HepG2 (cell line): ENCODE results near the gene TPM1. TPM values are rescaled to one million over a fixed set of nuclear protein-coding genes. Genes with fewer than 3 reads are reported as not detected.

Experiments used
- ATAC-seq: fragments of 200-7000 bp; cut with Tn5 transposase; 3 replicates; pipeline ENCODE4 v1.9.1; 2020; ENCODE audit warnings: mild to moderate bottlenecking, moderate library complexity
- BruUV-seq: library from RNA; stranded (reverse); fragments of 400-500 nt; replicated peaks from 2 replicates; lab custom pipeline; 2021; lab: Mats Ljungman, UMichigan
- CTCF ChIA-PET: fragments of 300-600 bp; formaldehyde crosslinking; extraction: SDS; loops from one replicate; lab custom pipeline; 2021; ENCODE audit warnings: low total read pairs, inconsistent platforms, low intra/inter-chr PET ratio; lab: Yijun Ruan, JAX
- POLR2A ChIA-PET: fragments of 350-600 bp; sonication (Branson Sonifier 250); formaldehyde crosslinking; loops from one replicate; lab custom pipeline; 2020; ENCODE audit warnings: antibody characterized with exemption, inconsistent platforms; lab: Yijun Ruan, JAX
- DNase-seq: peaks from one replicate; pipeline ENCODE4 v3.0.0-alpha.2; 2015; ENCODE audit warnings: low spot score
- FAIRE-seq: peaks from 3 replicates; lab custom pipeline; 2011; peaks lifted over from hg19 to GRCh38; lab: Jason Lieb, UNC
- H2AFZ ChIP-seq: one replicate; pipeline ENCODE4 v1.6.1; 2011; ENCODE audit warnings: low read length, inconsistent platforms
- H3K27ac ChIP-seq: fragments of 300-600 bp; 3 replicates; pipeline ENCODE4 v1.8.0; 2011; ENCODE audit warnings: mixed run types, mild to moderate bottlenecking, mixed read lengths, low read length, inconsistent platforms; ENCODE audit not compliant: insufficient read depth; ENCODE audit errors: extremely low read length
- H3K27me3 ChIP-seq, 2 experiments: fragments of 200-600 bp in 1 of 2; 2 replicates in 1 of 2; 3 replicates in 1 of 2; pipeline versions ENCODE4 v1.6.0 to v1.8.0; 2011; ENCODE audit warnings: low read length in 2 of 2, mild to moderate bottlenecking in 2 of 2, moderate library complexity in 2 of 2, inconsistent platforms in 1 of 2; ENCODE audit not compliant: insufficient read depth in 2 of 2, control insufficient read depth in 1 of 2
- H3K36me3 ChIP-seq, 2 experiments: fragments of 200-600 bp in 1 of 2; replicated peaks in 1 of 2; 2 replicates in 1 of 2; 3 replicates in 1 of 2; pipeline versions ENCODE4 v1.5.1 to v1.8.0; 2011; ENCODE audit warnings: low read length in 2 of 2, inconsistent platforms in 1 of 2; ENCODE audit not compliant: insufficient read depth in 2 of 2, control insufficient read depth in 1 of 2
- H3K4me1 ChIP-seq: 2 replicates; pipeline ENCODE4 v1.5.1; 2012; ENCODE audit warnings: low read length, inconsistent platforms; ENCODE audit not compliant: insufficient read depth
- H3K4me2 ChIP-seq: 2 replicates; pipeline ENCODE4 v1.6.0; 2011; ENCODE audit warnings: low read depth, low read length, inconsistent platforms
- H3K4me3 ChIP-seq, 3 experiments: fragments of 200-600 bp in 1 of 3; sonication (generic), shearing (Covaris generic) in 1 of 3; replicated peaks in 1 of 3; 2 replicates each; pipeline ENCODE4 v1.5.1; 2011 to 2016; ENCODE audit warnings: low read length in 3 of 3, inconsistent platforms in 2 of 3, low read depth in 2 of 3, mild to moderate bottlenecking in 2 of 3, control low read depth in 1 of 3, mixed read lengths in 1 of 3; ENCODE audit not compliant: insufficient read depth in 1 of 3
- H3K79me2 ChIP-seq: one replicate; pipeline ENCODE4 v1.6.1; 2011; ENCODE audit warnings: low read length, inconsistent platforms; ENCODE audit not compliant: insufficient read depth
- H3K9ac ChIP-seq: 2 replicates; pipeline ENCODE4 v1.6.0; 2011; ENCODE audit warnings: mild to moderate bottlenecking, low read depth, low read length, inconsistent platforms; ENCODE audit not compliant: insufficient read depth
- H3K9me3 ChIP-seq: 2 replicates; pipeline ENCODE4 v1.5.1; 2012; ENCODE audit warnings: mild to moderate bottlenecking, low read length
- H4K20me1 ChIP-seq: 2 replicates; pipeline ENCODE4 v1.6.0; 2011; ENCODE audit warnings: inconsistent platforms, mild to moderate bottlenecking, low read length, moderate library complexity; ENCODE audit not compliant: insufficient read depth
- AKNA ChIP-seq: sonication (generic); formaldehyde crosslinking; IDR thresholded peaks from 2 replicates; pipeline ENCODE4 v1.4.0; 2020; ENCODE audit warnings: missing genetic modification reagents, borderline replicate concordance
- ARNT2 ChIP-seq: sonication (generic); formaldehyde crosslinking; IDR thresholded peaks from 2 replicates; pipeline ENCODE4 v1.8.0; 2022; ENCODE audit warnings: mild to moderate bottlenecking, low read depth, missing genetic modification reagents, moderate library complexity
- CC2D1A ChIP-seq: sonication (generic); formaldehyde crosslinking; IDR thresholded peaks from 2 replicates; pipeline ENCODE4 v1.8.1; 2023; ENCODE audit warnings: mild to moderate bottlenecking, missing genetic modification reagents
- GTF3A ChIP-seq: sonication (generic); formaldehyde crosslinking; conservative IDR thresholded peaks from 2 replicates; pipeline ENCODE4 v1.4.0; 2020; ENCODE audit warnings: mild to moderate bottlenecking, missing genetic modification reagents
- PAX8 ChIP-seq: sonication (generic); formaldehyde crosslinking; IDR thresholded peaks from 2 replicates; pipeline ENCODE4 v1.8.0; 2022; ENCODE audit warnings: mild to moderate bottlenecking, missing genetic modification reagents, borderline replicate concordance
- PBX2 ChIP-seq: IDR thresholded peaks from 2 replicates; pipeline ENCODE4 v1.6.1; 2016; ENCODE audit warnings: control low read depth
- RBFOX2 ChIP-seq: fragments of 200-400 bp; formaldehyde crosslinking; IDR thresholded peaks from 2 replicates; pipeline ENCODE4 v1.6.1; 2017; ENCODE audit warnings: low read depth, mild to moderate bottlenecking, low read length
- TEAD3 ChIP-seq: optimal IDR thresholded peaks from 2 replicates; pipeline ENCODE3; 2016; ENCODE audit warnings: borderline replicate concordance
- ZBTB42 ChIP-seq: sonication (generic); formaldehyde crosslinking; IDR thresholded peaks from 2 replicates; pipeline ENCODE4 v1.5.0; 2020; ENCODE audit warnings: mild to moderate bottlenecking, missing genetic modification reagents
- ZC3H4 ChIP-seq: sonication (generic); formaldehyde crosslinking; IDR thresholded peaks from 2 replicates; pipeline ENCODE4 v1.4.0; 2020; ENCODE audit warnings: missing genetic modification reagents, borderline replicate concordance
- ZNF180 ChIP-seq: sonication (generic); formaldehyde crosslinking; IDR thresholded peaks from 2 replicates; pipeline ENCODE4 v1.4.0; 2020; ENCODE audit warnings: low read depth, missing genetic modification reagents, borderline replicate concordance
- ZNF484 ChIP-seq: sonication (generic); formaldehyde crosslinking; IDR thresholded peaks from 2 replicates; pipeline ENCODE4 v1.5.1; 2020; ENCODE audit warnings: mild to moderate bottlenecking, low read depth, missing genetic modification reagents, borderline replicate concordance
- WGBS: methylation state at CpG from one replicate; pipeline ENCODE4 v1.1.6; 2017; ENCODE audit warnings: low lambda C conversion rate; 5-methylcytosine and 5-hydroxymethylcytosine counted together
- in situ Hi-C: cut with HindIII; loops from 2 replicates; pipeline ENCODE4 v1.10.0; 2017; ENCODE audit warnings: low pct_unique_long_range_greater_than_20kb; ENCODE audit not compliant: extremely low pct_ligation_motif_present
- intact Hi-C: fragments of 100-400 bp; cut with micrococcal nuclease; formaldehyde crosslinking; loops from one replicate; pipeline ENCODE4 v1.10.0; 2022; ENCODE audit not compliant: unreplicated experiment
- polyA plus RNA-seq, 8 experiments: library from polyadenylated mRNA; depleted of rRNA in 3 of 8; stranded (reverse) in 7 of 8; unstranded in 1 of 8; fragments of >200 nt; fragmentation: Illumina TruSeq in 4 of 8; extraction: Trizol in 4 of 8; gene quantifications; 2 replicates each; pipeline versions ENCODE4 v1.2.1 to v1.2.3, GENCODE V29; 2011 to 2016; ENCODE audit warnings: low read depth in 4 of 8, missing spikeins in 1 of 8, mixed read lengths in 1 of 8; ENCODE audit not compliant: insufficient read depth in 1 of 8
- total RNA-seq, 5 experiments: library from RNA; depleted of rRNA; stranded (reverse); fragments of >200 nt; fragmentation: Illumina TruSeq; extraction: Trizol; gene quantifications; 2 replicates each; pipeline ENCODE4 v1.2.3, GENCODE V29; 2016; ENCODE audit warnings: low read depth in 1 of 5

Gene TPM1
- total and polyA plus RNA-seq, 2 of the 13 experiments (the other 11 are each of a cell fraction or from before 2014, with no cell fraction given): 98.9 to 109 TPM

GRCh38 chr15:63094495-63094931 is 52.0 kb downstream of the TPM1 start:
- Histone ChIP-seq H4K20me1 (no peaks in the 10 kb centered on the region), H3K9ac (no peak overlapping the region)
- in situ Hi-C loops: loop anchor here (5.0 to 10.0 kb wide), 2 partner anchors 47 to 310 kb away; no protein-coding TSS in a partner anchor
- TF ChIP-seq ZBTB42: no peak
- TF ChIP-seq TEAD3: peak; percentile 34
- TF ChIP-seq PAX8 (CRISPR knock-in tag): no peak
- TF ChIP-seq ZNF180 (CRISPR knock-in tag): no peak
- TF ChIP-seq PBX2 (CRISPR knock-in tag): no peak
- TF ChIP-seq RBFOX2: no peak
- TF ChIP-seq GTF3A (CRISPR knock-in tag): no peak
- TF ChIP-seq, all 625 proteins: peak for 1
- Histone ChIP-seq H3K4me3 (no peak overlapping the region), H3K27me3 (no peaks in the 10 kb centered on the region), H3K4me1 (peaks cover 55% of the 10 kb centered on the region), H3K36me3 (no peaks in the 10 kb centered on the region), H3K79me2 (no peaks in the 10 kb centered on the region), H2AFZ (peak overlapping the region; percentile 77), H3K27ac (no peak overlapping the region), H3K9me3 (no peaks in the 10 kb centered on the region), H3K4me2 (peak overlapping the region; percentile 49)
- ATAC-seq: peak; percentile 71
- no peak for FAIRE-seq
- POLR2A ChIA-PET: interaction anchor here (0.9 to 1.7 kb wide), 8 partner anchors 13 to 63 kb away, joined by 3 to 15 read pairs (median 4); partner anchors contain the start of genes LACTB and RPS27L
- WGBS: 38% methylated on average over 2 of the region's 2 CpGs
- DNase-seq: peak; percentile 49
- CTCF ChIA-PET: interaction anchor here (1.0 to 3.8 kb wide), 4 partner anchors 46 to 313 kb away, joined by 3 to 57 read pairs (median 8); no protein-coding TSS in a partner anchor
- intact Hi-C loops: no loop called here
- no TSS peak for BruUV-seq

- Histone ChIP-seq H3K27me3 (no peaks in the 10 kb centered on the region), H3K79me2 (no peaks in the 10 kb centered on the region), H2AFZ (no peak overlapping the region), H3K27ac (no peak overlapping the region), H3K36me3 (no peaks in the 10 kb centered on the region), H4K20me1 (no peaks in the 10 kb centered on the region), H3K4me3 (no peak overlapping the region), H3K9me3 (no peaks in the 10 kb centered on the region), H3K9ac (no peak overlapping the region), H3K4me2 (no peak overlapping the region), H3K4me1 (peaks cover 51% of the 10 kb centered on the region)
- POLR2A ChIA-PET: no interaction called here
- in situ Hi-C loops (loop anchor here (10.0 kb wide), 1 partner anchor 311 kb away; no protein-coding TSS in a partner anchor), intact Hi-C loops (no loop called here)
- WGBS: 88% methylated on average over 4 of the region's 4 CpGs
- no peak for FAIRE-seq
- DNase-seq: no peak
- TF ChIP-seq CC2D1A (no peak), AKNA (CRISPR knock-in tag) (no peak), ARNT2 (CRISPR knock-in tag) (no peak), ZC3H4 (CRISPR knock-in tag) (no peak), ZNF484 (CRISPR knock-in tag) (no peak)
- no peak for ATAC-seq
- BruUV-seq: no TSS peak
- CTCF ChIA-PET: no interaction called here
Measured at GRCh38 chr15:63096178-63096577, 53.6 kb downstream of the TPM1 start.
